Measurements from ENCODE around the gene NRROS. TPM values are rescaled to one million over a fixed set of nuclear protein-coding genes. Genes with fewer than 3 reads are reported as not detected.
A peak's percentile ranks its signal among the peaks of the same experiment; 100 is the strongest.

NRROS gene
- total and polyA plus RNA-seq, 2 donors from 2014 or later: 2.0 to 11.6 TPM

GRCh38 chr3:196599734-196600128, 39.8 kb upstream of the NRROS start:
- intact Hi-C loops (cut with DNase I): no loop called here
- FAIRE-seq (no peak), DNase-seq (no peak)
- Histone ChIP-seq H3K27me3 (ENCODE audit: control insufficient read depth, insufficient read depth, low read length) (no peaks in the 10 kb centered on the region), H3K4me3 (ENCODE audit: low read length in 3 of 3) (no peak overlapping the region), H3K36me3 (ENCODE audit: control insufficient read depth in 2 of 3, insufficient read depth in 3 of 3, low read length in 3 of 3) (no peaks in the 10 kb centered on the region), H3K4me1 (ENCODE audit: control insufficient read depth in 2 of 3, insufficient read depth in 2 of 3, low read depth in 1 of 3, low read length in 3 of 3) (no peaks in the 10 kb centered on the region), H3K9me3 (ENCODE audit: control insufficient read depth in 2 of 3, insufficient read depth in 1 of 3, low read length in 3 of 3) (no peaks in the 10 kb centered on the region), H3K27ac (ENCODE audit: low read depth in 2 of 2, low read length in 2 of 2) (no peak overlapping the region), H3K9ac (ENCODE audit: low read length in 3 of 3) (no peak overlapping the region)
- no peak for TF ChIP-seq CTCF (IDR thresholded peaks at IDR 0.05; ENCODE audit: borderline replicate concordance, extremely low read depth, insufficient read depth)

GRCh38 chr3:196600359-196600758, 39.1 kb upstream of the NRROS start:
- no peak for FAIRE-seq
- Histone ChIP-seq H3K36me3 (ENCODE audit: control insufficient read depth in 2 of 3, insufficient read depth in 3 of 3, low read length in 3 of 3) (no peaks in the 10 kb centered on the region), H3K27ac (ENCODE audit: low read depth in 2 of 2, low read length in 2 of 2) (no peak overlapping the region), H3K4me1 (ENCODE audit: control insufficient read depth in 2 of 3, insufficient read depth in 2 of 3, low read depth in 1 of 3, low read length in 3 of 3) (no peaks in the 10 kb centered on the region), H3K9me3 (ENCODE audit: control insufficient read depth in 2 of 3, insufficient read depth in 1 of 3, low read length in 3 of 3) (no peaks in the 10 kb centered on the region), H3K4me3 (ENCODE audit: low read length in 3 of 3) (no peak overlapping the region), H3K9ac (ENCODE audit: low read length in 3 of 3) (no peak overlapping the region), H3K27me3 (ENCODE audit: control insufficient read depth, insufficient read depth, low read length) (no peaks in the 10 kb centered on the region)
- no peak for TF ChIP-seq CTCF (IDR thresholded peaks at IDR 0.05; ENCODE audit: borderline replicate concordance, extremely low read depth, insufficient read depth)
- DNase-seq: no peak
- intact Hi-C loops (cut with DNase I): no loop called here

GRCh38 chr3:196602673-196603072, 36.8 kb upstream of the NRROS start:
- H3K36me3 ChIP-seq (ENCODE audit: control insufficient read depth in 2 of 3, insufficient read depth in 3 of 3, low read length in 3 of 3): no peaks in the 10 kb centered on the region
- DNase-seq (no peak), FAIRE-seq (no peak)
- intact Hi-C loops (cut with DNase I): no loop called here
- no peaks in the 10 kb centered on the region for H3K9me3 ChIP-seq (ENCODE audit: control insufficient read depth in 2 of 3, insufficient read depth in 1 of 3, low read length in 3 of 3)
- TF ChIP-seq CTCF (IDR thresholded peaks at IDR 0.05; ENCODE audit: borderline replicate concordance, extremely low read depth, insufficient read depth): no peak
- no peak overlapping the region for H3K4me3 ChIP-seq (ENCODE audit: low read length in 3 of 3)
- H3K9ac ChIP-seq (ENCODE audit: low read length in 3 of 3): no peak overlapping the region
- no peak overlapping the region for H3K27ac ChIP-seq (ENCODE audit: low read depth in 2 of 2, low read length in 2 of 2)
- H3K4me1 ChIP-seq (ENCODE audit: control insufficient read depth in 2 of 3, insufficient read depth in 2 of 3, low read depth in 1 of 3, low read length in 3 of 3): no peaks in the 10 kb centered on the region
- H3K27me3 ChIP-seq (ENCODE audit: control insufficient read depth, insufficient read depth, low read length): no peaks in the 10 kb centered on the region

GRCh38 chr3:196603683-196604082, 35.8 kb upstream of the NRROS start:
- Histone ChIP-seq H3K27me3 (ENCODE audit: control insufficient read depth, insufficient read depth, low read length) (no peaks in the 10 kb centered on the region), H3K27ac (ENCODE audit: low read depth in 2 of 2, low read length in 2 of 2) (no peak overlapping the region), H3K4me1 (ENCODE audit: control insufficient read depth in 2 of 3, insufficient read depth in 2 of 3, low read depth in 1 of 3, low read length in 3 of 3) (no peaks in the 10 kb centered on the region), H3K9me3 (ENCODE audit: control insufficient read depth in 2 of 3, insufficient read depth in 1 of 3, low read length in 3 of 3) (no peaks in the 10 kb centered on the region), H3K36me3 (ENCODE audit: control insufficient read depth in 2 of 3, insufficient read depth in 3 of 3, low read length in 3 of 3) (no peaks in the 10 kb centered on the region), H3K9ac (ENCODE audit: low read length in 3 of 3) (no peak overlapping the region), H3K4me3 (ENCODE audit: low read length in 3 of 3) (no peak overlapping the region)
- FAIRE-seq: no peak
- DNase-seq: peak in 1 of 5 donors; percentile 6
- no peak for TF ChIP-seq CTCF (IDR thresholded peaks at IDR 0.05; ENCODE audit: borderline replicate concordance, extremely low read depth, insufficient read depth)
- intact Hi-C loops (cut with DNase I): no loop called here

Data from kidney (tissue), 14 donors.